Tibial nerve (tissue), 4 donors: ENCODE results near the gene SEPTIN5. TPM values are rescaled to one million over a fixed set of nuclear protein-coding genes. Genes with fewer than 3 reads are reported as not detected.

Experiments
- DNase-seq, 2 donors: peaks; one replicate each; pipeline ENCODE4 v3.0.0-alpha.2; 2019; ENCODE audit warnings: low spot score in 2 of 2
- H3K27ac ChIP-seq, 4 donors: fragments of 200-600 bp; sonication (generic) in 3 of 4; one replicate each; pipeline ENCODE4 v1.5.1; 2017 to 2019; ENCODE audit warnings: mild to moderate bottlenecking in 1 of 4
- H3K27me3 ChIP-seq, 2 donors: fragments of 200-600 bp; sonication (generic) in 1 of 2; one replicate each; pipeline versions ENCODE4 v1.5.1 to v1.6.0; 2017 to 2019
- H3K36me3 ChIP-seq, 3 donors: fragments of 200-600 bp; sonication (generic); one replicate each; pipeline ENCODE4 v1.5.1; 2018 to 2019
- H3K4me1 ChIP-seq, 4 donors: fragments of 200-600 bp; sonication (generic) in 3 of 4; one replicate each; pipeline ENCODE4 v1.5.1; 2017 to 2019
- H3K4me3 ChIP-seq, 4 donors: fragments of 200-600 bp; sonication (generic) in 3 of 4; one replicate each; pipeline ENCODE4 v1.5.1; 2017 to 2019; ENCODE audit warnings: mild to moderate bottlenecking in 1 of 4, moderate library complexity in 1 of 4
- H3K9me3 ChIP-seq, 4 donors: fragments of 200-600 bp; sonication (generic) in 3 of 4; one replicate each; pipeline ENCODE4 v1.5.1; 2017 to 2019
- EP300 ChIP-seq, 2 donors: sonication (generic); formaldehyde crosslinking; IDR thresholded peaks; one replicate each; pipeline ENCODE4 v1.6.1; 2017; ENCODE audit warnings: antibody characterized with exemption in 2 of 2, mild to moderate bottlenecking in 1 of 2
- POLR2A ChIP-seq, 2 donors: fragments of 450-650 bp; IDR thresholded peaks; one replicate each; pipeline ENCODE4 v1.6.1; 2017; ENCODE audit warnings: antibody characterized with exemption in 2 of 2, mild to moderate bottlenecking in 2 of 2, moderate library complexity in 2 of 2
- WGBS, 2 donors: methylation state at CpG; one replicate each; pipeline ENCODE4 v1.1.5; 2018; 5-methylcytosine and 5-hydroxymethylcytosine counted together
- total RNA-seq, 4 donors: library from RNA; depleted of rRNA; stranded (reverse); fragments of >200 nt; gene quantifications; one replicate each; pipeline ENCODE4 v1.1.0, GENCODE V29; 2016
- TF ChIP-seq, protein P1 (sequence below), 5 experiments: fragments of 200-600 bp in 3 of 5; fragments of 450-650 bp in 2 of 5; sonication (generic) in 3 of 5; IDR thresholded peaks; one replicate each; pipeline ENCODE4 v1.5.1; 2016 to 2019; ENCODE audit warnings: antibody characterized with exemption in 5 of 5, mild to moderate bottlenecking in 3 of 5, moderate library complexity in 2 of 5

The SEPTIN5 gene
- total RNA-seq, 4 donors from 2014 or later = 11.4 to 29.1 (median 25.2) TPM

DNA sequence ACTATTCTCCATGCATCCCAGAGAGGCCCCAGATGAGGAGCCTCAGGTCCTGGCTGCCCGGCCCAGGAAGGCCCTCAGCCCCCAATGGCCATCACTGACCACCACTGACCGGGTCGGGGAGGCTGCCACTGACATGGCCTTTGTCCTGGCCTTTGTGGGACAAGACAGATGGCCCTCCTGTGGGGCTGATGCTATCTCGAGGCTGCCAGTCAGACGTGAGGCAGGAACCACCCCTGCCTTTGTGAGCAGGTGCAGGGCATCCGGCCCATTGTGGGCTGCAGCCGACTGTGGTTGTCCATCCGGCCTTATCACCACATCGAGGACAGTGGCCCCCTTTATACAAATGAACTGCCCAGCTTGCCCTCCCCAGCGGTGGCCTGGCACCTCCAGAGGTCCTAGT, 14.5 kb downstream of the SEPTIN5 start:
- Histone ChIP-seq H3K27me3 (peaks cover 0 to 13% of the 10 kb centered on the region in 2 donors), H3K9me3 (no peaks in the 10 kb centered on the region), H3K4me1 (peaks cover 0 to 16% (median 6%) of the 10 kb centered on the region in 4 donors), H3K27ac (no peak overlapping the region), H3K4me3 (no peak overlapping the region), H3K36me3 (no peaks in the 10 kb centered on the region)
- no peak for DNase-seq
- WGBS, 2 donors = 57 to 72% methylated on average over 5 to 10 of the region's 10 CpGs
- TF ChIP-seq POLR2A (IDR thresholded peaks at IDR 0.05) (no peak), EP300 (IDR thresholded peaks at IDR 0.05) (no peak)
- TF ChIP-seq, protein P1, sequence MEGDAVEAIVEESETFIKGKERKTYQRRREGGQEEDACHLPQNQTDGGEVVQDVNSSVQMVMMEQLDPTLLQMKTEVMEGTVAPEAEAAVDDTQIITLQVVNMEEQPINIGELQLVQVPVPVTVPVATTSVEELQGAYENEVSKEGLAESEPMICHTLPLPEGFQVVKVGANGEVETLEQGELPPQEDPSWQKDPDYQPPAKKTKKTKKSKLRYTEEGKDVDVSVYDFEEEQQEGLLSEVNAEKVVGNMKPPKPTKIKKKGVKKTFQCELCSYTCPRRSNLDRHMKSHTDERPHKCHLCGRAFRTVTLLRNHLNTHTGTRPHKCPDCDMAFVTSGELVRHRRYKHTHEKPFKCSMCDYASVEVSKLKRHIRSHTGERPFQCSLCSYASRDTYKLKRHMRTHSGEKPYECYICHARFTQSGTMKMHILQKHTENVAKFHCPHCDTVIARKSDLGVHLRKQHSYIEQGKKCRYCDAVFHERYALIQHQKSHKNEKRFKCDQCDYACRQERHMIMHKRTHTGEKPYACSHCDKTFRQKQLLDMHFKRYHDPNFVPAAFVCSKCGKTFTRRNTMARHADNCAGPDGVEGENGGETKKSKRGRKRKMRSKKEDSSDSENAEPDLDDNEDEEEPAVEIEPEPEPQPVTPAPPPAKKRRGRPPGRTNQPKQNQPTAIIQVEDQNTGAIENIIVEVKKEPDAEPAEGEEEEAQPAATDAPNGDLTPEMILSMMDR (IDR thresholded peaks at IDR 0.05) = no peak

- no peaks in the 10 kb centered on the region for H3K9me3 ChIP-seq
- H3K4me1 ChIP-seq = peaks cover 0 to 10% (median 6%) of the 10 kb centered on the region in 4 donors
- 79 to 80% methylated on average over 4 to 8 of the region's 9 CpGs for WGBS, 2 donors
- H3K36me3 ChIP-seq = no peaks in the 10 kb centered on the region
- no peak overlapping the region for H3K4me3 ChIP-seq
- peaks cover 0 to 10% of the 10 kb centered on the region in 2 donors for H3K27me3 ChIP-seq
- no peak for DNase-seq
- no peak for TF ChIP-seq POLR2A (IDR thresholded peaks at IDR 0.05)
- no peak for TF ChIP-seq EP300 (IDR thresholded peaks at IDR 0.05)
- TF ChIP-seq, protein P1 (IDR thresholded peaks at IDR 0.05) = no peak
- H3K27ac ChIP-seq = no peak overlapping the region
These were observed 15.2 kb downstream of the SEPTIN5 start for GRCh38 chr22:19729507-19729906.

DNA sequence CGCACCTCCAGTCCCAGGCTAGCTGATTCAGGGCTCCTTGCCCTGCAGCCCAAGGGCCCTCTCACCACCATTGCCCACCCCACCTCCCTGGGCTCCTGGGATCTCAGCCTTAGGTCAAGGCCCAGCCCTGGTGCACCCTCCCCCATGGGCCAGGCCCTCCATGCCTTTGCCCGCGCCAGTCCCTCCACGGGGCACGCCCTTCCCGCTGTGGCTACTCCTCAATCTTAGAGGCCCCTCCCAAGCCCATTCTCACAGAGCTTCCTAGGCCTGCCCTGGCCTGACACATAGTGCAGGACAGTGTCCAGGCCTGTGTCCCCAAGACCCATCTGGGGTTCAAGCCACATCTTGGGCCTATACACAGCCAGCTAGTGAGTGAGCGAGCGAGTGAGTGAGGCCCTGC, 15.9 kb downstream of the SEPTIN5 start:
- 88 to 95% methylated on average over 7 to 8 of the region's 8 CpGs for WGBS, 2 donors
- peaks cover 0 to 10% (median 6%) of the 10 kb centered on the region in 4 donors for H3K4me1 ChIP-seq
- no peaks in the 10 kb centered on the region for H3K9me3 ChIP-seq
- no peak overlapping the region for H3K4me3 ChIP-seq
- TF ChIP-seq EP300 (IDR thresholded peaks at IDR 0.05) = no peak
- TF ChIP-seq, protein P1 (IDR thresholded peaks at IDR 0.05) = no peak
- no peak for TF ChIP-seq POLR2A (IDR thresholded peaks at IDR 0.05)
- no peak for DNase-seq
- H3K36me3 ChIP-seq = no peaks in the 10 kb centered on the region
- peaks cover 0 to 3% of the 10 kb centered on the region in 2 donors for H3K27me3 ChIP-seq
- H3K27ac ChIP-seq = no peak overlapping the region

DNA sequence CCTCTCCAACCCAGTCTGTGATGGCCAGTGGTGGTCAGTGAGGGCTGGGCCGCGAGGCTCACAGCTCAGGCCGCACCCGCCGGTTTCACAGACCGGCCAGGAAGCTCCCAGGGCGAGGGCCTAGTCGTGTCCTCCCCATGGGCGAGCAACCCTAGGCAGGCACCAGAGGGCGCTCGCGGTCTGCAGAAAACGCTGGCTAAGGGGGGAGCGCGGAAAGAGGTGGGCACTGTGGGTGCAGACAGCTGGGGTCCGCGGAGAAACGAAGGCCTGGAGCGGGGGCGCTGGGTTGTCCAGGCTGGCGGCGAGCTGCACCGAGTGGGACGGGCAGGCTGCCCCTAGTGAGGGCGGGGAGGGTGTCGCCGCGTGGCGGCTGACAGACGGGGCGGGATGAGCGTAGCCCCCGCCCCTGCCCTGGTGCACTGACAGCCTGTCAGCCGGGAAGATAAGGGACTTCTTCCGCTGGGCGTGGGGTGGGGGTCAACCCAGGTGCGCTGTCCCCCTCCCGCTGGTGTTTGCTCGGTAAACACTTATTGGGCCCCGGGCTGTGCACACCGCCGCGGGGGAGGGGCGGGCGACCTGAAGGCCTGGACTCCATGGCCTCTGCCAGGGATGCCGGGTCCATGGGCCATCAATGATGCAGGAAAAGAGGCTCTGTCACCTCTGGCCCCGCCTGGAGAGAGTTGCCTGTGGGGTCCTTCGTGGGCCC, 16.5 kb downstream of the SEPTIN5 start:
- 2 to 18% methylated on average over 16 to 23 of the region's 48 CpGs for WGBS, 2 donors
- Histone ChIP-seq H3K36me3 (no peaks in the 10 kb centered on the region), H3K27me3 (no peaks in the 10 kb centered on the region), H3K4me1 (peaks cover 0 to 10% (median 6%) of the 10 kb centered on the region in 4 donors), H3K27ac (no peak overlapping the region), H3K9me3 (no peaks in the 10 kb centered on the region), H3K4me3 (peak overlapping the region in 3 of 4 donors; percentile 4 to 47 (median 35))
- TF ChIP-seq, protein P1 (IDR thresholded peaks at IDR 0.05) = peak; percentile 92 to 99 (median 96)
- TF ChIP-seq EP300 (IDR thresholded peaks at IDR 0.05) (no peak), POLR2A (IDR thresholded peaks at IDR 0.05) (no peak)
- peak; percentile 64 to 78 for DNase-seq

DNA sequence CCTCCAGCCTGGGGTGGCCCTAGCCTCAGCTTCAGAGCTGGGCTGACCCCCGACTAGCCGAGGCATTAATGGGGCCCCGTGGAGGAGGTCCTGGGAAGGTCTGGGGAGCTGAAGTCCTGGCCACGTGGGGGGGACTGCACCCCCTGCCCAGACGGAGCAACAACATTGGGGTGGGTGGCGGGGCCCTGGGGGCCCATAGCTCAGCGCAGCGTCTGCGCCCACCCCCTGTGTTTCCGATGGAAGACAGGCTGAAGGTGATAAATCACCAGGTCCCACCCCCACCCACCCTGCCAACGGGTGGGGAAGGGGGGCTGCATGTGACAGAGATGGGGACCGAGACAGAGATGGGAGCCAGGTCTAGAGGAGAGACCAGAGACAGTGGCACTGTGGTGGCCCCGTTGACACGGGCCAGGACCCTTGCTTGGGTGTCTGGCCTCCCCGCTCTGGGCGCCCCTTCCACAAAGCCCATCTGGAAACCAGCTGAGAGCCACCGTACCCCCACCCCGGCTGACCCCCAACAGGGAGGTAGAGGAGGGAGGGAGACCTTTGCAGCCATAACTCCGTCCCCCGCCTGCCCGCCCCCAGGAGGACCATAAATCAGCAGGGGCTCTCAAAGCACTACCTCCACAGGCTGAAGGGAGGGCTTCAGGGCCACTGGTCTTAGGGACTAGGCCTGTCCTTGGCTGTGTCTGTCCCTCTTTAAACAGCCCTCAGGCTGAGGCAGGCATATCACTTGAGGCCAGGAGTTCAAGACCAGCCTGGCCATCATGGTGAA, 17.2 kb downstream of the SEPTIN5 start:
- Histone ChIP-seq H3K27me3 (no peaks in the 10 kb centered on the region), H3K27ac (no peak overlapping the region), H3K9me3 (no peaks in the 10 kb centered on the region), H3K4me1 (peaks cover 0 to 10% (median 6%) of the 10 kb centered on the region in 4 donors), H3K36me3 (no peaks in the 10 kb centered on the region), H3K4me3 (no peak overlapping the region)
- WGBS, 2 donors = 64 to 85% methylated on average over 9 to 21 of the region's 21 CpGs
- TF ChIP-seq EP300 (IDR thresholded peaks at IDR 0.05) = no peak
- TF ChIP-seq, protein P1 (IDR thresholded peaks at IDR 0.05) = no peak
- TF ChIP-seq POLR2A (IDR thresholded peaks at IDR 0.05) = no peak
- no peak for DNase-seq
